ENCODE results near the gene EGFR.
"Not testable (repeated sequence)": the region's sequence is repeated elsewhere in the genome, so short reads cannot be mapped to it uniquely, and the experiment has no call there.

Gene EGFR

DNA sequence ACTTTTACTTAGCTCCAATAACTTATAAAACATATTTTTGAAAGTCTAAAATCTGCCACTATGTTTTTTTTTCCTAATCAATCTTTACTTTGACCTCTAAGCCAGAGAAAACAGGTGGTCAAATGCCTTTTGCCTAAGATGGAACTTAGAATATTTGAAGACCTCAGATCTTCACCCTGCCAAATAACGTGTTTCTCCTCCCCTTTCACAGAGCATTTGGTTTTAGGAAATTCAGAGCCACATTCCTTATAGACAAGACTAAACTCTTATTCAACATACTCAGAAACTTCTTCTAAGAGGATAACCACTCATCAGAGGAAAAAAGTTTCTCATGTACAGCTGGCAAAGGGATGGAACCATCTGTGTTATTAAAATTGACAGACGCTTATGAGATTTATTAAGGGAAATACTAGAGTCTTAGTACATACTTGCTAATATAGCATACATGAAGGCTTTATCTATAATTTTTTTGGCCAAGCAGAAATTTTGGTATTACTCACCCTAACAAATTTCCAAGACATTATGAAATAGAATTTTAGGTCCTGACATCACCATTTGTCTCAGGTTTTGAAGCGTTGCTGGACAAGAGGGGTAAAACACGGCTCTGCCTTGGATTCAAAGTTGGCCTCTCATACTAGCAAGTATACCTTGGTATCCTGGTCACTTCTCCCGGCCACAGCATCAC lies 2.6 kb upstream of the EGFR start:
- no peak for DNase-seq

DNA sequence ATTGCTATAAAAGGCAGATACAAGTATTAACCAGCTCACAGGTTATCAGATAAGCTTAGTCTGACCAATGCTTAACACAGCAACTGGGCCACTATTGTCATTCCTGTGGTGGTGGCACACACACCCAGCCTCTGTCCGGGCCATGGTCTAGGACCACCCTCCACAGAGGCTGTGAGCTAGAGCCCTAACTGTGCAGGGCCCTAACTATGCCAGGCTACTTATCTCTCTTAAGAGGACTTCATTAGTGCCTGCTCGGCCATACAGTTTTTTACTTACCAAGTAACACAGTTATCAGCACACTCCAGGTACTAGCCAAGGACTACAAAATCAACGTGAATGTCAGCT lies 2.1 kb upstream of the EGFR start:
- no peak for DNase-seq

DNA sequence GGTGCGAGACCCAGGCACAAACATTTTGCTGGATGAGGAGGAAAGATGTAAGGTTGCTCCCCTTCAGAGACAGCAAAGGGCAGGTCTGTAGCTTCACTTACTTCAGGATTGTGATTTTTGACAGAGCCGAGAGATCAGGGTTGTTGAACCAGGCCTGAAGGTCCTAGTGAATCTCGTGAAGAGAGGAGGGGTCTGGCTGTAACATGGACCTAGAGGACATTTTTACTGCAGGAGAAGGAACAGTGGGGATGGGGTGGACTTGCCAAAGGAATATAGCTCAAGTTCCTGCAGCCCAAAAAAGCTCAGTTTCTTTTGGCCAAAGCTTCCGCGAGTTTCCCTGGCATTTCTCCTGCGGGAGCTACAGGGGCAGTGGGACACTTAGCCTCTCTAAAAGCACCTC lies 976 bp upstream of the EGFR start:
- DNase-seq, result no peak

DNA sequence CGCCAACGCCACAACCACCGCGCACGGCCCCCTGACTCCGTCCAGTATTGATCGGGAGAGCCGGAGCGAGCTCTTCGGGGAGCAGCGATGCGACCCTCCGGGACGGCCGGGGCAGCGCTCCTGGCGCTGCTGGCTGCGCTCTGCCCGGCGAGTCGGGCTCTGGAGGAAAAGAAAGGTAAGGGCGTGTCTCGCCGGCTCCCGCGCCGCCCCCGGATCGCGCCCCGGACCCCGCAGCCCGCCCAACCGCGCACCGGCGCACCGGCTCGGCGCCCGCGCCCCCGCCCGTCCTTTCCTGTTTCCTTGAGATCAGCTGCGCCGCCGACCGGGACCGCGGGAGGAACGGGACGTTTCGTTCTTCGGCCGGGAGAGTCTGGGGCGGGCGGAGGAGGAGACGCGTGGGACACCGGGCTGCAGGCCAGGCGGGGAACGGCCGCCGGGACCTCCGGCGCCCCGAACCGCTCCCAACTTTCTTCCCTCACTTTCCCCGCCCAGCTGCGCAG lies 424 bp downstream of the EGFR start:
- no peak for DNase-seq

DNA sequence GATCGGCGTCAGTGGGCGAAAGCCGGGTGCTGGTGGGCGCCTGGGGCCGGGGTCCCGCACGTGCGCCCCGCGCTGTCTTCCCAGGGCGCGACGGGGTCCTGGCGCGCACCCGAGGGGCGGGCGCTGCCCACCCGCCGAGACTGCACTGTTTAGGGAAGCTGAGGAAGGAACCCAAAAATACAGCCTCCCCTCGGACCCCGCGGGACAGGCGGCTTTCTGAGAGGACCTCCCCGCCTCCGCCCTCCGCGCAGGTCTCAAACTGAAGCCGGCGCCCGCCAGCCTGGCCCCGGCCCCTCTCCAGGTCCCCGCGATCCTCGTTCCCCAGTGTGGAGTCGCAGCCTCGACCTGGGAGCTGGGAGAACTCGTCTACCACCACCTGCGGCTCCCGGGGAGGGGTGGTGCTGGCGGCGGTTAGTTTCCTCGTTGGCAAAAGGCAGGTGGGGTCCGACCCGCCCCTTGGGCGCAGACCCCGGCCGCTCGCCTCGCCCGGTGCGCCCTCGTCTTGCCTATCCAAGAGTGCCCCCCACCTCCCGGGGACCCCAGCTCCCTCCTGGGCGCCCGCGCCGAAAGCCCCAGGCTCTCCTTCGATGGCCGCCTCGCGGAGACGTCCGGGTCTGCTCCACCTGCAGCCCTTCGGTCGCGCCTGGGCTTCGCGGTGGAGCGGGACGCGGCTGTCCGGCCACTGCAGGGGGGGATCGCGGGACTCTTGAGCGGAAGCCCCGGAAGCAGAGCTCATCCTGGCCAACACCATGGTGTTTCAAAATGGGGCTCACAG lies 1.1 kb downstream of the EGFR start:
- no peak for DNase-seq

DNA sequence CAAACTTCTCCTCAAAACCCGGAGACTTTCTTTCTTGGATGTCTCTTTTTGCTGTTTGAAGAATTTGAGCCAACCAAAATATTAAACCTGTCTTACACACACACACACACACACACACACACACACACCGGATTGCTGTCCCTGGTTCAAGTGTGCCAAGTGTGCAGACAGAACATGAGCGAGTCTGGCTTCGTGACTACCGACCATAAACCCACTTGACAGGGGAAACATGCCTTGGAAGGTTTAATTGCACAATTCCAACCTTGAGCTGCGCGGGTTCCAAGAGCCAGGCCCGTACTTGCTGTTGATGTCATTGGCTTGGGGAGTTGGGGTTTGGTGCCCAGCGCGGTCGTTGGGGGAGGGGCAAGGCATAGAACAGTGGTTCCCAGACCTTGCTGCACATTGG lies 1.7 kb downstream of the EGFR start:
- no peak for DNase-seq

DNA sequence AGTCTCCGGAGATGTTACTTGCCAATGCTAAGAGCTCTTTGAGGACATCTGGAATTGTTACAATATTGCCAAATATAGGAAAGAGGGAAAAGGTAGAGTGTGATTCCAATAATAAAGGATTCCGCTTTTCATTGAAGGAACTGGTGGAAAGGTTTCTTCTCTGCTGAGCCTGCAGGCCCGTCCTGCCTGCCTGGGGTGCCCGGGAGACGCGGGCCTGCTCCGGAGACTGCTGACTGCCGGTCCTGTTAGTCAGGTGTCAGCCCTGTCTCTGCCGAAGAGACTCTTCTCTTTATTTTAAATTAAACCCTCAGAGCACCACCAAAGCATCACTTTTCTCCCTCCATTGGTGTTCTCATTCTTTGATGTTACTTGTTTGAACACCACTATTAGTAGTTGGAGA lies 2.2 kb downstream of the EGFR start:
- no peak for DNase-seq

DNA sequence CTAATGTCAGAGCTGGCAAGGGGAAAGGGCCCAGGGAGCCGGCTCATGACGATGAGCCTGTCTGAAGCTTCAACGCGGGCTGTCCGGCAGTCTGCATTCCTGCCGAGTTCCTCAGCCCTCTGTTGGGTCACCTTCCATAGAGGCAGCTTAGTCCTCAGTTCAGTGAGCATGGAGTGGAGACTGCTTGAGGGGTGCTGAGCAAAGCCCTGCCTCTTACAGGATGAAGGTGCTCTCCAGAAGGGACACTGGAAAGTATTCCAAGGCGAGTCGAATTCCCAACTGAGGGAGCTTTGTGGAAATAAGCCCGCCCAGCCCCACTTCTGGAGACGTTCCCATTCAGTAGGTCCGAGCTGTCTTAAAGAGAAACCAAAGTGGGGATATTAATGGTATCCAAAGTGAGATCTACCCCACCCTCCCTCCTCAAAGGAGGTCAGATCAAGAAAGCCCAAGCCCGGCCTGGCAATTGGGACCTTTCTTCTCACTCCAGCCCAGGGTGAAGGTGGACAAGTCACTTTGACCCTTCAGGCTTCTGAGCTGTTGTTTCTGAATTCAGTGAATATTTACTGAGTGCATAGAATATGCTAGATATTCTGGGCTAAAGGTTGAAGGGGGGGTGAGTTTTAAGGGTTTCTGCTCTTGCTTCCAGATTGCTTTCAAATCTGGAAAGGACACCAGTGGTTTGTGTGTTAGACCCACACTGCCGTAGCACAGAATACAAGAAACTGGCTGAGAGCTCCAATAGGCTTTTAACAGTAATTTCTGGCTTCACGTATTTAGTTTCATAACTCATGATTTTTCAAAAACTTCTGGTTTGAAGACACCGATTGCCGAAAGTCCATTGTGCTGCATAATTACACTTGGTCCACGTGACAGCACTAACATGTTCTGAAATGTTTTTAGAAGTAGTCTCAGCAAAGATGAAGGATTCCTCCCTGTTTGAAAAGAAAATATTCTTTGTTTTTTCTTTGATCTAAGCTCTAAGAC lies 3.5 kb downstream of the EGFR start:
- DNase-seq, result no peak

DNA sequence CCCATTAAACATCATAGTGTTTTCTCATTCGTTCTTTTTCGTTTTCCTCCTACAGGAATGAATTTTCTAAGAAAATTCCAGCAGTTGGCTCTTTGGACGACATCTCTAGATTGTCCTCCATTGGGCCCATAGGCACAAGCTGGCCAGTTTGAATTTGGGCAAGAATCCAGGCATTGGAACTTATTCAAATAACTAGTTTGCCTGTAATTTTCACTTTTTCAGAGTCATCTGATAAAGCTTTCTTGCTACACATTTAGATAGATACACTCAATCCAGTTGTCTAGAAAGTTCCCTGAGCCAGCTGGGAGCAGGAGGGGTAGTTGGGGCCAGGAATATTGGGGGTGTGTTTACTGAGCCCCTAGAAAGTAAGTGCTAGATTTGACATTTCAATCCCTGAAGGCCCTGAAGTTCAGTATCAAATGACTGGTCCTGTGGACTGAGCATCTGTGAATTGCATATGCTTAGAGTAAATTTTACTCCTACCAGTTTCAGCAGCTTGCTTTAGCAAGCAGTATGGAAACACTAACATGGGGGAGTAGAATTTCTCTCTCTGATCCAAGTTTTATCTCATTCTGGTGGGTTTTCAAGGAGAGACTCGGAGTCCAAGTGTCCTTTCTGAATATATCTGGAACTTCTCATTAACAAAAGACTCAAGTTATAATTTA lies 5.2 kb downstream of the EGFR start:
- no peak for DNase-seq

DNA sequence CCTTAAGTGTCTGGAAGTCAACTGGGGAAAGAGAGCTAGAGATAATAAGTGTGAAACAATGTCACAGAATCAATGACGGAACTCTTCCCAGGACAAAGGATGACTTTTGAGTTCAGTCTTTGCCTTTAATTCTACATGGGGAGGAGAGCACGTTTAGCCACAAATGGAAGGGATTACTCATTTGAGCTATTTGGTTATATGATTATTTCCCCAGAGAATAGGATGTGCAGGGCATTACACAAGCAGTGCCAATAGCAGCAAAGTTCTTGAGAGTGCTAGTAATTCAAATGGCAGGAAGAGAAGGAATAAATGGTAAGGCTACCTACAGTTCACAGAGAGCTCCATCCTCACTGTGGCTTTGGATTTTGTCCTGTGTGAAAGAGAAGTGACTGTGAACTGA lies 6.0 kb downstream of the EGFR start:
- no peak for DNase-seq

DNA sequence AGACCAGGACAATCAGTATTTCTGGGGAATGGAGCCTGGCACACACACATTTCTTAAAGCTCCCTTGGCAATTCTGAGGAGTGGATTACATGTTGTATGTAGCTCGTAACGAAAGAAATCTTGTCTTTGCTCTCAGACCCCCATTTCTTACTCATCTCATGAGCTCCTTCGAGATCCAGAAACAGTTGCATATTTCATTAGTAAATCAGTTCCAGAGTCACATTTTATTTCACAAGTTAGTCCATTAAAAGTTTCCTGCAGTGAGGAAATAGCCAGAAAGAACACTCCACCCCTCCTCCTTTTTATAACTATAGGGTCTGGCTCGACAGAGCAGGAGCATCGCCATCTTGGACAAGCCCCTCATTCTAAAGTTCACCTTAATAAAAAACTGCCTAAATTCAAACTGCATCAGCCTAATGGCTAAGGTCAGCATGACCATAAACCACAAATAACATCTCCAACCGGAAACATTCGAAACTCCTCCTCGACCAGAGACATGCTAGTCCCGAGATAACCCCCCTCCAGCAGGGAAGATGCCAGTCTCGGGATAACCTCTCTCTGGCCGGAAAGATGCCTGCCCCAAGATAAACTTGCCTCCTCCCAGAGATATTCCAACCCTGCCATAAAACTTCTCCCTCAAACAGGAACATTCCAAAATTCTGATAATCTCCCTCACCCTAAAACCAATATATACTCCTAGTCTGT lies 7.4 kb downstream of the EGFR start:
- no peak for DNase-seq

DNA sequence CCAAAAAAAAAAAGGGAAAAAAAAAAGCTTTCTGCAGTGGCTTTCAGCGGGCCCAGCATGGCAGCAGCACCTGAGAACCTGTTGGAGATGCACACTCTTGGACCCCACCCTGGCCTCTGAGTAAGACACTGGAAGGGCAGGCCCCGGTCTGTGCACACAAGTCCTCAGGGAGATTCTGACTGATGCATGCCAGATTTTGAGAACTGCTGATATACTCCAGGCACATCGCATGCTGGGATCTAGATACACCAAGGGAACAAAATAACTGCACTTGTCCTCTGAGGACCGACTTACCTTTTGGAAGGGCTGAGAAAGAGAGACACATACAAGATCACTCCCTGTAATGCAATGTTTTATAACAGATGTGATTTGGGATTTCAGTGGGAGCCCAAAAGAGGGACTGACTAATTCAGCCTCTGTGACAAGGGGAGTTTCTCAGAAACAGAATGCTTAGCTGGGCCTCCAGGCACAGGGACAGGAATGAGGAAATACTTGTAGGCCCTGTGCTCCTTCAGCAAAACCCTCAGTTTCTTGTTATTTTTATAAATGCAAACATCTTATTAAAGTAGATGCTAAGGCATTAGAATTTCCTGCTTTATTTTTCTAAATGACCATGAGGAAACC lies 8.2 kb downstream of the EGFR start:
- DNase-seq, result no peak

DNA sequence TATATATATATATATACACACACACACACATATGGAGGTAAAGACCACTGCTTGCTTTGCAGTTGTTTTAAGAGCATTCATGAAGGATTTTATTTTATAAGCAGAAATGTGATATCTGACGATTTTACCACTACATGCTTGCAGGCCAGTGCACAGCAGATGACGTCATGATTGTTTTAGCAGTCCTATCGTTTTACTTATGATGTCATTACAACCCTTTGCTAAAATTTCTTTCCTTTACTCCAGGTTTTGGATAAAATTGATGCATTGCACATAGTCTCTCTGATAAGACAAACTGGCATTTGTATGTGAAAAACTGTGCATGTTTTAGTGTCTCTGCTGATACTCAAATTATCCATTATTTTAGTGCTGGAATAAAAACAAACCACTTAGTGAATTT lies 9.2 kb downstream of the EGFR start:
- DNase-seq, result no peak

DNA sequence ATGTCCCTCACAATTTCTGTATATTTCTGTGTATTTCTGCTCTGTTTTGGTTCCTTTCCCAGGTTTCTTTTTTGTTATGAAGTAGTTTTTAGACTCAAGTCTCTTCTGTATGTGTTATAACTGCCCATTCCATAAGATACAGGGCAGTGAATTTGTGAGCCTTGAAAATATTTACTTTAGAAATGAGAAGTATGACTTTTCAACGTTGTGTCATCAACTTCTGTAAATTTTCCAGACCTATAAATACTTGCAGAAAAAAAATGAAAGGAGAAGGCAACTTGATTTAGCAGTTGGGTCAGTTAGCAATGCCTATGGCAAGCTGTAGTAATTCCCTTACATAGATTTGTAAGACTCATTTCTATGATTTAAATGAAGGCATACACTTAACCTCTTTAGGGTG lies 11.5 kb downstream of the EGFR start:
- no peak for DNase-seq

DNA sequence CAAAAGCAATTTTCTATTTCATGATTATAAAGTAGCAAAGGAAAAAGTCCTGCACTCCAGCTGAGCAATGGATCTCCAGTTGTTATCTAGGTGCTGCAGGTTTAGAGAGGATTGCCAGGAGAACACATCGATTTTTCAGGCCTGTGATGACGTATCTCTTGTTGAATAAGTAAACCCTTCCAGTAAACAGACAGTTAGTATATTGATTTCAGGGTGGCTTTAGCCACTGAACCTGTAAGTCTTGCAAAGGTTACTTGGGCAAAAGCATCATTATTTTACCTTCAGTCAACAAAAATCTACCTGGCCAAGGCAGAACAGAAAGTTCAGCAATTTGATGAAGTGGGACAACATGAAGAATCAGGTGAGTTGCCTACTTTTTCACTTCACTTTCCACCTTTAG lies 12.3 kb downstream of the EGFR start:
- DNase-seq, result no peak

DNA sequence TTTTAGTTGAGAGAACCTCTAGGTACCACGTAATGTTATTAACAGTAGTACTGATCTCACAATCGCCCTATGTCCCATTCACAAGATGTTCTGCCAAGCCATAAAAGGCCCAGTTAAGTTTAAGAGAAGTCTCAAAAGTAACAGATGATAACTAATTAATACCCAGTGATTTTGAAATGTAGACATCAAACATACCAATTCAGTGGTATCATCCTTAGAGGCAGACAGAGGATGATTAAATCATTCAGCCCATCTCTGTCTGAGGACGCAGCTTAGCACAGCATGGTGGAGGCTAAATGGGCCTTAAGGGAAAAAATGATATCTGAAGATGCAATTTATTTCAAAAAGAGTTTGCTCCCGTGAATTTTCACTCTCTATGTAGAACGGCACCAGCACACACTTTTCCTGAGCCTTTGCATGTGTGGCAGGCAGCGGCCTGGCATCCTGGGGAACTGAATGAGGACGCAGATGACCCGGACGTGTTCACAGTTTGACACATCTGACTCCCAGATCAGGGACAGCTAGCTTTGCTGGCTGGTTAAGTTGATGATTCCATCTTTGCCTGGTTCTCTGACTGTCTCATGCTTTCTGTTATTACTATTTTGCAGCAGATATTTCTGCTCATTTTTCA lies 13.4 kb downstream of the EGFR start:
- DNase-seq, result no peak

DNA sequence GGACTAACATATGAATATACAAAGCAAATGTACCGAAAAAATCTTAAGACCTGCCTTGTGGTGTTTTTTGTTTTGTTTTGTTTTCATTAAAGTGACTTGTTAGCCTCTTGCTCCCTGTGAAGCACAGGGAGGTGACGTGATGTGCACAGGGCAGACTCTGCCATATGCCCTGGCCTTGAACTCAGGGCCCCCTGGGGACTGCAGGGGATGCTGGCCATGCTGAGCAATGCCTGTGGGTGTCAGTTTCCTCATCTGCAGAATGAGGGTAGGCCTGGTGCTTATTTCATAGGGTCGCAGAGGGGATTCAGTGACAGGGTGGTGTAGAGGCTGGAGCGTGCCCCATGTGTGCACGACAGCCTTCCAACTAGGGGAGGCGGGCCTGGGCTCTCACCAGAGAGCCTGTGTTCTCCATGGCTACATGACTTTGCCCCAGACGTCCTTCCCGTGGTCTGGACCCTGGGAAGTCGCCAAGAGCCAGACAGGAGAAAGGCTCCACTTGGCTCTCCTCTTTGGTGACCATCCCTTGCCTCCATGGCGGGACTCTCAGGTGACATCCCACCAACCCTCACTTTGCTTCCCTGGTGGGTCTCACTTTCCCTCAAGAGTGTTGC lies 14.5 kb downstream of the EGFR start:
- DNase-seq, result no peak

DNA sequence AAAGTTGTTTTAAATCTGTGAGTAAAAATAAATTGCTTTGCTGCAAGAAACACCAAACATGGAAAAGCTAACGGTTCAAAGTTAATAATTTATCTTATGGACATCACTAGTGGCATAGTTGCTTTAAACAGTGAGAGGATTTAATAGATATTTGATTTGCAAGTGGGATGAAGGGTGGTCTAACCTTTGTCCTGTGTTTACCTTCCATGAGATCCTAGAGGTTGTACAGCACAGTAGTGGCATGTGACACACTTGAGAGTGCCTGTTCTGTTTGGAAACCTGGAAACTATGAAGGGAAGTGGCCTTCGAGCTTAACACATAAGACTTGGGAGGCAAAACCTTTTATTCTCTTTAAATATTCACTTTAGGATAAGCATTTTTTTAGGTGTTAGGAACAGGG lies 16.0 kb downstream of the EGFR start:
- no peak for DNase-seq

DNA sequence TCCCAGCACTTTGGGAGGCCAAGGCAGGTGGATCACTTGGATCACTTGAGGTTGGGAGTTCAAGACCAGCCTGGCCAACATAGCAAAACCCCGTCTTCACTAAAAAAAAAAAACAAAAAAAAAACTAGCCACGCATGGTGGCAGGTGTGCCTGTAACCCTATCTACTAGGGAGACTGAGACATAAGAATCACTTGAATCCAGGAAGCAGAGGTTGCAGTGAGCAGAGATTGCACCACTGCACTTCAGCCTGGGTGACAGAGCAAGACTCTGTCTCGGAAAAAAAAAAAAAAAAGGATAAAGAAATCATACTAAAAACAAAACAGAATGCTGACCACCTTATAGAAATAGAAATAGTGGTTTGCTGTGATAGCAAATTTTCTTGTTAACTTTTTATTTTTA lies 16.6 kb downstream of the EGFR start:
- not testable (repeated sequence) for DNase-seq

DNA sequence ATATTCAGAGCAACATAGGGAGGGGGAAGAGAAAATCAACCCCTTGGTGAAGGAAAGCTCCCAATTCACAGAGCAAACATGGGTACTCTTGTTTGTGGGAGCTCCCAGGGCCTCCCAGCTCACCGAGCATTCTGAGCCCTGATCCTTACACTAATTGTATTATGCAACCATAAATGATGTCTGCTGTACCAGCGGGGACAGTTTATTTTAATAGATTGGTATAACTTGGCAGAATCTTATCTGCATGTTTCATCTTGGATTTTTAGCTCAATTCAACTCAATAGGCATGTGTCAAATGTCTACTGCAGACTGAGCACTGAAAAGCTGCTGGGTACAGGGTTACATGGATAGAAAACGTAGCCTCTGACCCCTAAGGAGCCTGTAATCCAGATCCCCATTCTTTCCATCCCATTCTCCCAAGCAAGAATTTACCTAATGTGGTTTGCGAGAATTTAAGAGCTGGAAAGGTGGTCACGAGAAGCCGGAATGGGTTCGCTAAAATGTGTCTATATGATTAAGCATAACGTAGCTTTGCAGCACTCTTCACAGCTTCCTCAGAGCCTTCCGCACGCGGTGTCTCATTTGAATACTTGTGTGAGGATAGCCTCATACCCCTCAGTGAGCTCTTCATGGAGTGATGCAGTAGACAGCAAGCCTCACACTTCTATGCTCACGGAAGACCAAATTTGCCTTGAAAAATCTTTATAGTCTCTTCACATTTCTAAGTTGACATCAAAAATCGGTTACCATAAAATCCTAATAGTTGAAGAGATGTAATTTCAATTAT lies 18.3 kb downstream of the EGFR start:
- no peak for DNase-seq

Data from Kasumi-1 (cell line).